ENCODE results near the gene FSD1L.

DNA sequence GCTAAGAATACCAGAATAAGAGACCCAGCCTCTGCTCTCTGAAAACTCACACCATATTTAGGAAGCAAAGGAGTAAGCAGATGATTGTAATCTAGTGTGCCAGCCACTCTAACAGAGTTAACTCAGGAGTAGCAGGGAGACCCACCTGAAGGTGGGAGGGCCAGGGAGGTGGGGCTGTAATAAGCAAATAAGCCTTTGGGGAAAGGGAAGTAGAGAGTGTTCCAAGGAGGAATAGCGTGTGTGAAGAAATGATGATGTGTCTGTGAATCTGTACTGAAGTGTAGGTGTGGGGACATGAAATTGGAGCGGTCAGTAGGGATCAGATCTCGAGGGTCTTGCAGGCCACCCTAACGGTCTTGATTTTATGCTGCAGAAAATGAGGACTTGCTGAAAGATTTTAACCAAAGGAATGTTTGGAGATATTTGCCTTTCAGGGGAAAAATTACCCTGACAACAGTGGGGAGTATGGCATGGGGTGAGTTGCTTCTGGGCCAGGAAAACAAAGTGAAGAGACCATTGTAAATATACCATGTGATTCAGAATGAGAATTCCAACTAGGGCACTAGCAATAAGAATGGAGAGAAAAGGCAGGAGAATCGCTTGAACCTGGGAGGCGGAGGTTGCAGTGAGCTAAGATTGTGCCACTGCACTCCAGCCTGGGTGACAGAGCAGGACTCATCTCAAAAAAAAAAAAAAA lies 44.1 kb upstream of the FSD1L start:
- TF ChIP-seq ZNF600 (tag by site-specific recombination; IDR thresholded peaks at IDR 0.05) (no peak), ZNF549 (tag by site-specific recombination; IDR thresholded peaks at IDR 0.05) (no peak), KLF8 (tag by site-specific recombination; IDR thresholded peaks at IDR 0.05) (no peak), ZNF23 (tag by site-specific recombination; IDR thresholded peaks at IDR 0.05; ENCODE audit: borderline replicate concordance) (no peak), ZNF114 (tag by site-specific recombination; IDR thresholded peaks at IDR 0.05) (no peak), ZNF169 (tag by site-specific recombination; IDR thresholded peaks at IDR 0.05) (no peak)
